Body of pancreas (tissue), 4 donors: ENCODE results near the gene BMP7.

Source experiments
- POLR2A ChIP-seq, 3 donors: fragments of 450-650 bp; IDR thresholded peaks; one replicate each; pipeline ENCODE4 v1.6.1; 2016; ENCODE audit warnings: antibody characterized with exemption in 3 of 3, mild to moderate bottlenecking in 2 of 3
- TF ChIP-seq, protein P1 (sequence below), 7 experiments: fragments of 450-650 bp in 4 of 7; fragments of 200-600 bp in 3 of 7; sonication (generic) in 3 of 7; IDR thresholded peaks; one replicate each; pipeline ENCODE4 v1.5.1; 2016 to 2019; ENCODE audit warnings: antibody characterized with exemption in 7 of 7

- TF ChIP-seq POLR2A (IDR thresholded peaks at IDR 0.05), result no peak
- TF ChIP-seq, protein P1, sequence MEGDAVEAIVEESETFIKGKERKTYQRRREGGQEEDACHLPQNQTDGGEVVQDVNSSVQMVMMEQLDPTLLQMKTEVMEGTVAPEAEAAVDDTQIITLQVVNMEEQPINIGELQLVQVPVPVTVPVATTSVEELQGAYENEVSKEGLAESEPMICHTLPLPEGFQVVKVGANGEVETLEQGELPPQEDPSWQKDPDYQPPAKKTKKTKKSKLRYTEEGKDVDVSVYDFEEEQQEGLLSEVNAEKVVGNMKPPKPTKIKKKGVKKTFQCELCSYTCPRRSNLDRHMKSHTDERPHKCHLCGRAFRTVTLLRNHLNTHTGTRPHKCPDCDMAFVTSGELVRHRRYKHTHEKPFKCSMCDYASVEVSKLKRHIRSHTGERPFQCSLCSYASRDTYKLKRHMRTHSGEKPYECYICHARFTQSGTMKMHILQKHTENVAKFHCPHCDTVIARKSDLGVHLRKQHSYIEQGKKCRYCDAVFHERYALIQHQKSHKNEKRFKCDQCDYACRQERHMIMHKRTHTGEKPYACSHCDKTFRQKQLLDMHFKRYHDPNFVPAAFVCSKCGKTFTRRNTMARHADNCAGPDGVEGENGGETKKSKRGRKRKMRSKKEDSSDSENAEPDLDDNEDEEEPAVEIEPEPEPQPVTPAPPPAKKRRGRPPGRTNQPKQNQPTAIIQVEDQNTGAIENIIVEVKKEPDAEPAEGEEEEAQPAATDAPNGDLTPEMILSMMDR (IDR thresholded peaks at IDR 0.05), result no peak
Measured at GRCh38 chr20:57243480-57244220, 22.8 kb downstream of the BMP7 start.
